Glomerular visceral epithelial cell (primary cell): Measurements from ENCODE around the gene RAPGEF4.

ENCODE experiments used
- DNase-seq: peaks from one replicate; pipeline ENCODE4 v3.0.0-alpha.2; 2016; ENCODE audit errors: extremely low spot score

RAPGEF4 gene

DNA sequence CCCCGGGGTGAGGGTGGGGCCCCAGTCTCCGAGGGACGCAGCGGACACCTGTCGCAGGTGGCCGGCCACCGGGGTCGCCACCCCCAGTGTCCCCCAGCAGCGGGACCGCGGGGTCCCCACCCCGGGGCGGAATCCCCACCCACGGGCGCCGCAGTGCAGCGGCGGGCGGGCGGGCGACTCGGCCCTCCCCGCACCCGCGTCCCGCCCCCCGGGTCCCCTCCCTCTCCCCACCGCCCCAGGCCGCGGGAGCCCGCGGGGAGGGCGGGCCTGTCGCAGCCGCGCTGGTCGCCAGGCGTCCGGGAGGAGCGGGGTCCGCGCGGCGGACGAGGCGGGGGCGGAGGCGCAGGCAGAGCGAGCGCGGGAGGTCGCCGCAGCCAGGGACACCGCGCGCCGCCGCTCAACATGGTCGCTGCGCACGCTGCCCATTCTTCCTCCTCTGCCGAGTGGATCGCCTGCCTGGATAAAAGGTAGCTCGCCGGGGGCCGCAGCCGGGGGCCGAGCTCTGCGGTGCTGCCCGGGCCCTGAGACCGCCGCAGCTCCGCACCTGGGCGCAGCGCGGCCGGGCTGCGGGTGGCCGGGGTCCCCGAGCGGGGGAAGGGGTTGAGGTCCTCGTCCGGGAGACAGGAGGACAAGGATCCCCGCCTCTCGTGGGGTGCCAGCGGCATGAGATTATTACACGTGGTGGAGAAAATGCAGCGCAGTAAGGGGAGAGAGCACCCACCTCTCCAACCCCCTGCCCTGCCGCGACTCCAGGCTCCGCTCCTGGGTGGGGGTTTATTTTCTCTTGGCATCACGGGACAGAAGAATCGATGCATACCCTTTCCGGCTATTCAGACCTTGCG is at the start of gene RAPGEF4:
Gene RAPGEF4, plus strand, starts transcription at position 264 of the 842 bp plus-strand sequence. Its CDS starts 139 bp downstream, at position 403.
- peak; percentile 11 for DNase-seq

DNA sequence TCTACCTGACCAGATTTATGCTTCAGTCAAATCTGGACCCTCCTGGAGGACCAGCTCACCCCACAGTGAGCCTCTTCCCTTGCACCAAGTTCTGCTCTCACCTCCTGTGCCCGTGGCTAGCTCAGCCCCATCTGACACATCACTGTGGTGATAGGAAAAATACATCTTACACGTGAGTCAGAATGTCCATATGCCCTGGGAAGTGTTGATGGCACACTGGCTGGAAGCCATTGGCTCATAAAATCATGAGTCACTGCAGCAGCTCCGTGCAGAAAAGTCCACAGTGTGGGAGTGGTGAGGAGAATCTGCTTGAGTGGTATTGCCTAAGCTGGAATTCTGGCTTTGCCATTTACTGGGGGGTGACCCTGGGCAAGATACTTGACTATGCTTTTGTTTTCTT is 42.6 kb upstream of the RAPGEF4 start:
- peak; percentile 97 for DNase-seq

DNA sequence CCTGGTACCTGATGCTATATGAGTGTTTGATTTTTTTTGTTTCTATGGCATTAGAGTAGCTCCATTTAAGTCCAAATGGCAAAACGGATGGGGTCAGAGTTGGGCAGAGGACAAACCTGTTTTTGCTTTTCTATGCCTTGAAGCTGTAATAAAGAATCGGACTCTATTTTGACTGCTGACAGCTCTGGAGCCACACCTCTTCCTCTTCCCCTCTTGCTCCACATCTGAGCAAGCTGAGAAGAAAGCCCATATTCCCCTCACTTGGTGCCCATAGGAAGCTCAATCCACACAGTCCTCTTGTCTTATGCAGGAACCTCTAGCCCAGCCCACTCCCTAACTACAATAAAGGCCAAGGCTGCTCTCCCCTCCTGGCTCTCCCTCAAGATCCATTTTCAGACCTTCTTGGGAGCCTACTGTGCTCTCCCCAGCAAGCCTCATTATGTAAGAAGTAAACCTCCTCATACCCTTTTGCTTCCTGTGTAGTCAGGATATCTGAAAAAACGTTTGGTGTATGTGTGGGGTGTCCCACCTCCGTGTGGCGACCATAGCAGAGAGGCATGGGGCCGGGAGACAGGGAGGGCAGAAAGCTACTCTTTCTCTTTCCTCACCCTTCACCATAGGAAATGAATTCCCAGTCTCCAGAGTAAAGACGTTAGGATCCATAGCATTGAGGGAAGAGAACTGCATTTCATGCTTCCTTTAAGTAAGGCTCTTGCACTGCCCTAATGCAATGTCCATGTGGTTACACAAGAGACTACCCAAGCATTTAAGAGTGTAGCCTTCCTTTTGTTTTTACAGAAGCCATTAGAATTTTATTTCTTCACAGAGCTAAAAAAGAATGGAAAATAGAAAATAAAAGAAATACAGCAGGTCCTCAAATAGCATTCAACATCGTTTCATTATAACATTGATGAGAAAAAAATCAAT is 41.9 kb upstream of the RAPGEF4 start:
- no peak for DNase-seq

DNA sequence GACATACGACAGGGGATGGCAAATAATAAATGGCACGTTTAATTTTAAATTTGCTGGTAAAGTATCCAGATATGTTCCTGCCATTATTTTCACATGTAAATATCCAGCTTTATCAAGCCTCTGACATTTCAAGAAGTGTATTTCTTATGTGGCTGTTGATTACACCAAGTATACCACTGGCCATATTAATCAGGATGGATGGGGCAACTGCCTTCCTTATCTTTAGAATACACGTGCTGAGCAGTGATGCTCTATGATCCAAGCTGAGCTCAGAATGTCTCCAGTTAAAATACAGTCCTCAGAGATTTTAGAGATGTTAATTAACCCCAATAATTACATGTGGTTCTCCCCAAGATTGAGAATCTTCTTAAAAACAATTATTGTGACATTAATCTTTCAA is 38.3 kb upstream of the RAPGEF4 start:
- DNase-seq, result no peak

DNA sequence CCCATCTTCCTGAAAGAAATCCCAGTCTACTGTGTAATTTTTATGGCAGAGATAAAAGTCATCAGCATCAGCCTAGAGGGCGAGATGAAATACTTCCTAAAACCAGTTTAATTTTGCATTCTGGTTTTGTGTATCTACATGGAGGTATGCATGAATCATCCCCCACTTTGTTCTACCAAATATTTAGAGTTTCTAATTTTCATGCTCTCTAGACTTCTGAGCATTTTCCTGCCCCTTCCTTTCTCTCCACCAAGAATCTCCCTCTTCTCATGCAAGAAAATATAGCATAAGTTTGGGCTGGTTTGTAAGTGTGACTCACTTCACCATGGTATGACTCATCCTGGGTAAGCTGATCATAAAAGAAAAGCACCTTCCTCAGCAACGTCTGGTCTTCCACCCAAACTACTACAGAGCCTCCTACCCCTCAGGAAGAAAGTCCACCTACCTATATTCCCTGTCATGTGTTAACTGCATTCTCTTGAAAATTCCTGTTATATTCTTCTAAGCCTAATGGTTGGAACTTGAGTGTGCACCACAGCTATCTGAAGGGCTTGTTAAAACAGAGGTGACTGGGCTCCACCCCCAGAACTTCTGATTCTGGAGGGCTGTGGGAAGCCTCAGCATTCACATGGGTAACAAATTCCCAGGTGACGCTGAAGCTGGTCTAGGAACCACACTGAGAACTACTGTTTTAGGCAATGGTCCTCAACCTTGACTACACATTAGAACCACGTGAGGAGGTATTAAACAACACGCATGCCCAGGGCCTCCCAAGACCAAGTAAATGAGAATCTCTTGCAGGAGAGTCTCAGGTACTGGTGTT is 37.4 kb upstream of the RAPGEF4 start:
- peak; percentile 85 for DNase-seq

DNA sequence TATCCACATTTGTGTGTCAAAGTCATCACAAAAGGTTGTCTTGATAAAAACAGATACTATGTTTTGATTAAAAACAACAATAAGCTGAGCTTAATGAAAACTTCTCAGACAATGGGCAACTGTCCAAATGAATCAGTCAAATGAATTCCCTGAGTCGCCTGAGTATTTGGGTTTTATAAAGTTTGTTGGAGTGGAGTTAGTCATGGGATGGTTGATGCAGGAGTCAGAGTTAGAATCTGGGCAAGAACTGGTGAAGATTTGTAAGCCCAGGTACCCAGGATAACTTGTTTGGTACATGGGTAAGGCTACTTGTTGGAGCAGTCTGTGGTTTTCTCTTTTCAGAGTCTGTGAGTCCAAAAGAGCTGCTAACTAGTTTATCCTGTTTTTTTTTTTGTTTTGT is 34.4 kb upstream of the RAPGEF4 start:
- peak; percentile 27 for DNase-seq

DNA sequence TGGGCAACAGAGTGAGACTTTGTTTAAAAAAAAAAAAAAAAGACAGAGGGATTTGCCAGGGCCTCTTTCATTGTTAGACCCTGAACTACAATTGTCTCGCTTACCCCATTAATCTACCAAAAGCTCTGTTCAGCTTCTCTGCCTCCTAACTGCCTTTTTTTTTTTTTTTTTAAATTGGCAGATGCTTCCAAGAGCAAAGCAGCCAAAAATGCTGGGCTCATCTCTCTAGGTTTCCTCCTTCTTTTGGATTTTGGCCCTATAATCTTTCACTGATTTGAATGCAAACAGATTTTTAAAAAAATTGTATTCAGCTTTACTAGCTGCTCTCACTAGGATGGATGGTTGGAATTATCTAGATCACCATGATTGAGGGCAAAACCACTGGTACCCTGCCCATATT is 33.2 kb upstream of the RAPGEF4 start:
- DNase-seq, result no peak

DNA sequence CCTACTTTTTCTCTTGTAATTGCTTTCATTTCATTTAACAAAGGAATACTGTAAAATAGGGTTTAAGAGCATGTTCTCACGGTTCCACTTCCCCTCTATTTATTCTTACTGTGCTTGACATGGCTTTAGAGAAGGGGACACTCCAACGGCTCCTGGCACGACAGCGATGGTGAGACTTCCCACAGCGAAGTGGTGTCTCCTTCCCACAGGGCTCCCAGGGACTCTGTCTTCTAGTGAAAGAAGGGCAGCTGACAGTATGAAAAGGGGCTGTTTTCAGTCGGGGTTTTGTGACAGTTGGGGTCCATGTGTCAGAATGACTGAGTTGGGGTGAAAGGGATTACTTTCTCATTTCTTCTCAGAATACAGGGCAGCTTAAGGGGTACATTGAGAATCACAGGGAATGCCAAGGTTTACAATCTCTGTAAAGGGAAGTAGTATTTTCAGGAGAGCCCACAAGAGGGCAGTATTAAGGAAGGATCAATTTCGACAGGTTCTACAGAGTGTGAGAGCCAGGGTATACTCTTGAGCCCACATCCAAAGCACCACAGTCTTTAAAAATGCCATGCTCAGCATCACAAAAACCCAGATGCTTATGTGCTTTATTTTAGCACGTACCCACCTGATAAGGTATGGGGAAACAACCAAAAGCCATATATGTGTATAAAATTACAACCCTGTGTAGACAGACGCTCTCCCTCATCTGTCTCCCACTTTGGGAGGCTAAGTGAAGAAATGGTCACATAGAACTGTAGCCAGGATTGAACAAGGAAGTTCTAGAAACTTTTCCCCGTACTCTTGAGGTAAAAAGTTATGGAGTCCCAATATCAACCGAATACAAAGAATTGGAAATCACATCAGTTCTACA is 31.3 kb upstream of the RAPGEF4 start:
- DNase-seq, result peak; percentile 44

DNA sequence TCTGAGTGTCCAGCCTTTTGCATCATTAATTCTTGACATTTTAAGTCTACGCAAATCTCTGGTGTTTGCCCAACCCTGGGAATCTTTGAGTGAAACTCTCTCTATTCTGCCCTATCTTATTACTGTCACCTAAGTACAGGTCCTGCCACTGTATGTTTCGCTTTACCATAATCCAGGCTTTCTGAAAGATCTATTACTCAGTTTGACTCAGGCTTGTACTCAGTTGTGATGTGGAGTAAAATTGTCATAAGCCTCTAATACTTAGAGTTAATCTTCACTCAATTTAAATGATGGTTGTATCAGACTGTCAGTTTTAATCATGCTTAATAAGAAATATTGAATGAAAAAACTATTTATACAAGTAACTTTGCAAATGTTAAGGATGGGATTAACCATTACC is 30.3 kb upstream of the RAPGEF4 start:
- no peak for DNase-seq

DNA sequence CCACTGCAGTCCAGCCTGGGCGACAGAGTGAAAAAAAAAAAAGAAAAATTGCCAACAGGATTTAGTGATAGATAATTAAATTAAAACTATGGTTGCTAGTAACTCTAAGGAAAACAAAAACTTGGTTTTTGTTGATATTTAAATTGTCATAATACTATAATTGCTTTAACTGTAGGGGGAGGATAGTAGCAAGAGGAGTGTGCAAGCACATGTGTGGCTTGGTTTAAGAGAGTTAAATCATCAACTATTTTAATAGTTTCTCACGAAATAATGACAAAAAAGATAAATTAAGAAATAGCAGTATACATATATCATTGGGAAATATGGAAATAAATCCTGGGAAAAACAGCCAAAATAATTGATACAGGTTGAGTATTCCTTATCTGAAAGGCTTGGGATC is 27.4 kb upstream of the RAPGEF4 start:
- DNase-seq, result no peak

DNA sequence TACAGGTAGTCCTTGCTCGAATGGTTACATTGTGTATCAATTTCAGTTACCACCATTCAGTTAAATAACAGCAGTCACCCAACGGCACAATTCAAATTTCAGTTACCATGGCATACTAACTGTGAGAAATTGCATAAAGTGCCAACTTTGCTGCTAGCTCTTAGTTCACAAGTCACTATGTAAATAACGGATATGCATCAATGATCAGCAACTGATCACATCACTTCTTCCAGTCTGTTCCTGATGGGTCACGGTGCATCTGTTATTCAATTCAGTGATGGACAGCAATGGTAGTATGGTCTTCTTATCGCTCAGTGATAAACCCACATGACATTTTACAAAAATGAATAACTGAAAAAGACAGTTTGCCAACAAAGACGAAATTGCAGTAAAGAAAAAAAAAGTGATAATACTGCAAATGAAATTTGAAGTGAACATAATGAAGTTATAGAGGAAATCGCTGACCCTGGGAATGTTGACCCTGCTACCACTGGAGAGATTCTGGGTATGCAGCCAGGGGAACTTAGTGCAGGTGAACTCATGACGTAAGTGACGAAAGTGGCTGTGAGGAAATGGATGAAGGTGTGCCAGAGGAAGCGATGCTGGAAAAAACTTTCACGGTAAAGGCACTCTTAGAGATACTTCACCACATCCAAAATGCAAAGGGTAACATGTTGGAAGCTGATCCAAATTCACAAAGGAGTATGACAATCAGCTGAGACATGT is 25.9 kb upstream of the RAPGEF4 start:
- DNase-seq, result peak; percentile 29

DNA sequence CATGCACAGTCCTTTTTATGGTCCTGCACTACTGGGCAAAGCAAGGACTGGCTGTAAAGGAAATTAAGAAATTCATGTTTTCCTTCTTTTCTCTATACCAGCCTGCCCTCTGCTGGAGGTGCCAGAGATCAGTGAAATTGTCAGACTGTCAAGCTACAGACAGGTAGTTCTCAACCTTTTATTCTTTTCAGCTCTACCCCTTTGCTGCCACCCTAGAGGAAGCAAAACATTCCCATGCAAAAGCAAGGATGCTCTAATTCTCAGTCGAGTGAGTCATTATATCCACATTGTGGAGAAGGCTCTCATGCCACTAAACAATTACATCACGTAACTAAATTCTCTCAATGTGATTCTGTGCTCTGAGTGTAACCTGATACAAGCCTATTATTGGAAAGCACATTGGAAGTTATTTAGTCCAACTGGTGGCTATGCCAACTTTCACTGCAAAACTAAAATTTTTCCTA is 25.0 kb upstream of the RAPGEF4 start:
- peak; percentile 89 for DNase-seq

DNA sequence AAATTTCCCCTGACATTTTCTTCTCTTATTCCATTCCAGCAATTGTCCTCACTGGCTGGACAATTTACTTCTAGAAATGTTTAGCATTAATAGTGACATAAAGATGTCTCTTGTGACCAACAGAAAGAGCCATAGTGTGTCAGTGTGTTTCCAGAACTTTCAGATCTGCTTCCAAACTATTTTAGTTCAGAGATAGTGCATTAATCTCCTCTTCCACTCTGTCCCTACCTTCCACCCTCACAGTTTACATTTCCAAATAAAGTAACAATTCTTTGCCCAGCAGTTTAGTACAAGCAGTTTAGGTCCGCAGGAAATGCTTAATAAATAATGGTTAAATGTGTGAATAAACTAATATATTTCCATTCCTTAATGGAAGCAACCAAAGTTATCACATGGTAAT is 24.5 kb upstream of the RAPGEF4 start:
- no peak for DNase-seq

DNA sequence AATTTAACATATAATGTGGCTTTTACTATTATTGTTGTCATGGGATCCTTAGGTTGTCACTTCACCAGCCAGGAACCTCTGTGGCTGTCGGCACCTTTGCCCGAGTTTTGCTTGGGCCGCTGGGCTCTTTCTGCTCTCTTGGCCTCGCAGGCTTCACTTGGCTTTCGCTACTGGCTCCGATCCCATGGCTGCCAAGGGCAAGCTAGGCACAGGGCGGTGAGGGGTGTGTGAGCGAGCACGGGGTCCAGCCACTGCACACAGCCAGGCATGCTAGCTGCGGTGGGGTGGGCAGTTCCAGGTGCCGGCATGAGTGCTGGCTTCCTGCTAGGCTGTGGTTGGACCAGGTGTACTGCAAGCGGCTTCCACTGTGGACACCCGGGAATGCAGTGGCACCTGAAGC is 23.4 kb upstream of the RAPGEF4 start:
- no peak for DNase-seq

DNA sequence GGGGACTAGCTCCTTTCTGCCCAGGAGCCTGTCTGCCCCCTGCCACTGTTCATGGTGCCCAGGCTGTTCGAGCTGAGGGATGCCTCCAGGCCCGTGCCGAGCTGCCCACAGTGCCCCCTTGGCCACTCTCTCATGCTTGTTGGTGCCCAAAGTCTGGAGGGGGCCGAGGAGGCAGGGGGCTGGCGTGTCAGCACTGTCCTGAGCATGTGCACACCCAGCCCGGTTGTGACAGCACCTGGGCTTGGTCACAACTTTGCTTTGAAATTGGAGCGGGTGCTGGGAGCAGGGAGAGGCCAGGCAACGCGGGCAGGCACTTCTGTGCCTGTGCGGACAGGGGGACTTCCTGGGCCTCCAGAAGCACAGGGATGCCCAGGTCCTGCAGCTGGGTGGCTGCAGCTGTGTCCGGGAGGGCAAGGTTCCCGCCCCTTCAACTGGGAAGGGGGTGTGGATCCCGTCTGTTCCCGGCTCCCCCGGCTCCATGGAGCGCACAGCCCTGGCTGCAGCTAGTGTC is 22.2 kb upstream of the RAPGEF4 start:
- no peak for DNase-seq

DNA sequence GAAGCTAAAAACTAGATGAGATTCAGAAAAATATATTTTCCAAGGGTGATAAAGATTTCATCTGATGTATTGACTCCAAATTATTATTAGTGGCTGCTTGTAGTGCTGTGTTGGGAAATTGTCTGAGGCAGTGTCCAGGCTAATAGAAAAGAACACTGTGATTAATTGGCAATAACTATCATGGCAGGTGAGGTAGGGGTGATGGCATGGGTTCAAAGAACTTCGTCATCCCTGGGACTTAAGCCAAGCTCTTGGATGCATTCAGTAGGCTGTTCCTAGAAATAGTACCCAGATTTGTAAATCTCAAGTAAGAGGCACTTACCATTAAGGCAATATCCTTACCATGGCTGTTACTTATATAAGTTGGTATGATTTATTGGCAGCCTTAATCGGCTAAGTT is 13.2 kb upstream of the RAPGEF4 start:
- DNase-seq, result no peak

DNA sequence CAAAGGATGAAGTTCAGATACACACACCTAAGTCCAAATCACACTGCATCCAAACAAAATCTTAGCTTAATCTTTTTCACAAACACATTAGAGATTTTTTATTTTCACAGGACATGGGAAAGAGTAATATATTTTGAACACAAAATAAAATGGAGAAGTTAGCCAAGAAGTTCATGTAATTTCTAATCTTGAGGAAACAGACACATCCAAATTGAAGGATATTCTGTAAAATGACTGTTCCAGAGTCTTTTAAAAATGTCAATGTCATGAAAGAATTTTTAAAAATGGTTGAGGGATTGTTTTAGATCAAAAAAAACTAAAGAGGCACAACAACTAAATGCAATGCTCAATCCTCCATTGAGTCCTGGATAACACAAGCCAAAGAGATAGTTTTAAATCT is 12.4 kb upstream of the RAPGEF4 start:
- no peak for DNase-seq

DNA sequence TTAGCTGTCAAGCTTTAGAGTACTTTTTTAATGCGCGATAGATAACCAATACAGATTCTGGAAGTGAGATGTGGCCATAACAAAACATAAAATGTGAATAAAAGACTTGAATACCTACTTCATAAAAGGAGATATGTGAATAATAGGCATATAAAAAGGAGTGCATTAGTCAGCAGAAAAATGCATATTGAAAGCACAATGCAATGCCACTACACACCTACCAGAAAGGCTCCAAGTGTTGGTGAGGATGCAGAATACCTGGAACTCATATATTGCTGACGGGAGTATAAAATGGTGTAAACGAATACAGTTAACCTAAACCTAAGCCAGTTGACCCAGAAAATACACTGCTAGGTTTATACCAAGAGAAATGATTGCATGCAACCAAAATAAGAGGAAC is 10.9 kb upstream of the RAPGEF4 start:
- DNase-seq, result no peak

DNA sequence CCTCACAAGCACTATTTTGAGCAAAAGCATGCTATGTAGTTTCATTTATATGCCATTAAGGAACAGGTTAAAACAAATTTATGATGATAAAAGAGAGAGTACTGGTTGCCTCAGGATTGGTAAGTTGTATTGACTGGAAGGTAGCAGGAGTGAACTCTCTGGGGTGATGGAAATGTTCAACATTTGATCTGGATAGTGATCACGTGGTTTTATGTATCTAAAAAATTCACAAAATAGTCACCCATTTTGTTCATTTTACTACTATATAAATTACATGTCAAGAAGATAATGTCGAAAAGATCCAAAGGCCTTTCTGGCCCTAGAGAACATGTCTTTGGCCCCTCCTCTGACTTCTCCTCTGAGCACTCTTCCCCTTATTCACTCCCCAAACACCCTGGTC is 10.4 kb upstream of the RAPGEF4 start:
- no peak for DNase-seq

DNA sequence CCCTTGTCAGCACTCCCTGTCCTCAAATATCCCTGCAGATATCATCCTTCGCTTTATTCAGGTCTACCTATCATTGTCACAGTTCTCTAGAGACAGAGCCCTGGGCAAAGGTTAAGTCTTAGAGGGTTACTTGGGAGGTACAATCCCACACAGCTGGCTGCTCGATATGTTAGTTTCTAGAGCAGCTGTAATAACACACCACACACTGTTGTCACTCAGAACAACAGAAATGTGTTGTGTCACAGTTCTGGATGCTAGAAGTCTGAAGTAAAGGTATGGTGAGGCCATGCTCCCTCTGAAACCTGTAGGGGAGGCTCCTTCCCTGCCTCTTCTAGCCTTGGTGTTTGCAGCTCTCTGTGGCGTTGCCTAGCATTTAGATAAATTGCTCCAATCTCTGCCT is 9.9 kb upstream of the RAPGEF4 start:
- no peak for DNase-seq
